ENCODE results near the gene SLC17A1. TPM values are rescaled to one million over a fixed set of nuclear protein-coding genes. Genes with fewer than 3 reads are reported as not detected.

SLC17A1 gene
- total and polyA plus RNA-seq, 2 donors (not counting 3 experiments of a cell fraction or from before 2014, with no cell fraction given), result not detected

DNA sequence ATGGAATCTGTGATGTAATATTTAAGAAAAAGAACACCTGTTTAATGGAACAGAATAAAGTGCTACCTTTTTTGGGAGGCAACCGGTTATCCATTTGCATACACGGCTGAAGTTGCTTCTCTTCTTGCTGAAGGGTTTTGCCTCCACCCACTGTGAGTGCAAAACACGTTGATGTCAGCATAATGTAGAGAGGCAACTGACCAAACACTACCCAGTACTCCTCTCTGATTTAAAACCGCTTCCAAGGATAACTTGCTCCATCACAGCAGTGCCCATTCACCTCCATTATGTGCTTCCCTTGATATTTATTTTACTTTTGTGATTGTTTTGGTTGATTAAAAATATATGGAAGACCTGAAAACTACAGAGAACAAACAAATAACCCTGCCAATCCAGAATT lies 1.4 kb downstream of the SLC17A1 start:
- BruUV-seq (replicated peaks), result no TSS peak
- Histone ChIP-seq H3K36me3 (ENCODE audit: control insufficient read depth in 2 of 2, extremely low read depth in 1 of 2, insufficient read depth in 2 of 2, low read length in 2 of 2) (no peaks in the 10 kb centered on the region), H3K27ac (ENCODE audit: insufficient read depth, low read depth, low read length) (no peak overlapping the region), H2AFZ (ENCODE audit: low read depth, low read length) (no peak overlapping the region), H3K27me3 (ENCODE audit: control insufficient read depth in 2 of 2, insufficient read depth in 2 of 2, low read length in 2 of 2) (peaks cover 0 to 2% of the 10 kb centered on the region in 2 experiments), H3K4me3 (replicated peaks in 1 of 3; ENCODE audit: insufficient read depth in 1 of 3, low read depth in 1 of 3, low read length in 3 of 3) (no peak overlapping the region), H4K20me1 (replicated peaks; ENCODE audit: control insufficient read depth, extremely low read depth, insufficient read depth, low read length) (no peaks in the 10 kb centered on the region), H3K4me1 (ENCODE audit: control insufficient read depth, extremely low read depth, insufficient read depth, low read length) (no peaks in the 10 kb centered on the region), H3K9me1 (replicated peaks; ENCODE audit: control insufficient read depth, extremely low read depth, insufficient read depth, low read length) (no peaks in the 10 kb centered on the region), H3K9ac (replicated peaks; ENCODE audit: extremely low read depth, insufficient read depth, low read length) (no peak overlapping the region), H3K79me2 (ENCODE audit: control insufficient read depth, insufficient read depth, low read length) (no peaks in the 10 kb centered on the region), H3K4me2 (ENCODE audit: insufficient read depth, low read length) (no peak overlapping the region), H3K9me3 (replicated peaks; ENCODE audit: control insufficient read depth, insufficient read depth, low read length) (no peaks in the 10 kb centered on the region)
- intact Hi-C loops (cut with micrococcal nuclease) (no loop called here), dilution Hi-C loops (cut with MboI; ENCODE audit: extremely low pct_ligation_motif_present, low sequenced_read_pairs) (no loop called here)
- POLR2A ChIA-PET, result no interaction called here
- TF ChIP-seq JUN (IDR thresholded peaks at IDR 0.05; ENCODE audit: borderline replicate concordance, insufficient read depth, insufficient read length, low read depth) (no peak), MYC (IDR thresholded peaks at IDR 0.05; ENCODE audit: low read depth, low read length) (no peak), EZH2 (IDR thresholded peaks at IDR 0.05; ENCODE audit: borderline replicate concordance, low read depth, low read length, severe bottlenecking) (no peak), GATA2 (IDR thresholded peaks at IDR 0.05; ENCODE audit: insufficient read depth, insufficient read length, low read depth, low read length) (no peak), POLR2A (IDR thresholded peaks at IDR 0.05; ENCODE audit: low read depth, low read length) (no peak), POLR2AphosphoS5 (IDR thresholded peaks at IDR 0.05; ENCODE audit: insufficient read depth, low read depth, low read length) (no peak), FOS (IDR thresholded peaks at IDR 0.05; ENCODE audit: borderline replicate concordance, insufficient read depth, low read length) (no peak)
- TF ChIP-seq, protein P1, sequence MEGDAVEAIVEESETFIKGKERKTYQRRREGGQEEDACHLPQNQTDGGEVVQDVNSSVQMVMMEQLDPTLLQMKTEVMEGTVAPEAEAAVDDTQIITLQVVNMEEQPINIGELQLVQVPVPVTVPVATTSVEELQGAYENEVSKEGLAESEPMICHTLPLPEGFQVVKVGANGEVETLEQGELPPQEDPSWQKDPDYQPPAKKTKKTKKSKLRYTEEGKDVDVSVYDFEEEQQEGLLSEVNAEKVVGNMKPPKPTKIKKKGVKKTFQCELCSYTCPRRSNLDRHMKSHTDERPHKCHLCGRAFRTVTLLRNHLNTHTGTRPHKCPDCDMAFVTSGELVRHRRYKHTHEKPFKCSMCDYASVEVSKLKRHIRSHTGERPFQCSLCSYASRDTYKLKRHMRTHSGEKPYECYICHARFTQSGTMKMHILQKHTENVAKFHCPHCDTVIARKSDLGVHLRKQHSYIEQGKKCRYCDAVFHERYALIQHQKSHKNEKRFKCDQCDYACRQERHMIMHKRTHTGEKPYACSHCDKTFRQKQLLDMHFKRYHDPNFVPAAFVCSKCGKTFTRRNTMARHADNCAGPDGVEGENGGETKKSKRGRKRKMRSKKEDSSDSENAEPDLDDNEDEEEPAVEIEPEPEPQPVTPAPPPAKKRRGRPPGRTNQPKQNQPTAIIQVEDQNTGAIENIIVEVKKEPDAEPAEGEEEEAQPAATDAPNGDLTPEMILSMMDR (IDR thresholded peaks at IDR 0.05; ENCODE audit: extremely low read depth in 1 of 2, insufficient read depth in 1 of 2, low read depth in 1 of 2, low read length in 2 of 2), result no peak
- TF ChIP-seq, protein P2, sequence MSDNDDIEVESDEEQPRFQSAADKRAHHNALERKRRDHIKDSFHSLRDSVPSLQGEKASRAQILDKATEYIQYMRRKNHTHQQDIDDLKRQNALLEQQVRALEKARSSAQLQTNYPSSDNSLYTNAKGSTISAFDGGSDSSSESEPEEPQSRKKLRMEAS (IDR thresholded peaks at IDR 0.05; ENCODE audit: insufficient read depth, insufficient read length), result no peak
- DNase-seq (ENCODE audit: low read depth, low spot score) (no peak), FAIRE-seq (no peak)
- CTCF ChIA-PET, result no interaction called here

Measured in endothelial cell of umbilical vein (primary cell).